Inferior parietal cortex (tissue), 1 donor: ENCODE data around the gene PCGF3.
"Not testable (repeated sequence)": the region's sequence is repeated elsewhere in the genome, so short reads cannot be mapped to it uniquely, and the experiment has no call there.

Experiments
- DNase-seq: peaks from one replicate; pipeline ENCODE4 v3.0.0-alpha.2; 2016; ENCODE audit errors: extremely low spot score

The PCGF3 gene

GRCh38 chr4:740656-741282 is 35.1 kb downstream of the PCGF3 start:
- DNase-seq: no peak

DNA sequence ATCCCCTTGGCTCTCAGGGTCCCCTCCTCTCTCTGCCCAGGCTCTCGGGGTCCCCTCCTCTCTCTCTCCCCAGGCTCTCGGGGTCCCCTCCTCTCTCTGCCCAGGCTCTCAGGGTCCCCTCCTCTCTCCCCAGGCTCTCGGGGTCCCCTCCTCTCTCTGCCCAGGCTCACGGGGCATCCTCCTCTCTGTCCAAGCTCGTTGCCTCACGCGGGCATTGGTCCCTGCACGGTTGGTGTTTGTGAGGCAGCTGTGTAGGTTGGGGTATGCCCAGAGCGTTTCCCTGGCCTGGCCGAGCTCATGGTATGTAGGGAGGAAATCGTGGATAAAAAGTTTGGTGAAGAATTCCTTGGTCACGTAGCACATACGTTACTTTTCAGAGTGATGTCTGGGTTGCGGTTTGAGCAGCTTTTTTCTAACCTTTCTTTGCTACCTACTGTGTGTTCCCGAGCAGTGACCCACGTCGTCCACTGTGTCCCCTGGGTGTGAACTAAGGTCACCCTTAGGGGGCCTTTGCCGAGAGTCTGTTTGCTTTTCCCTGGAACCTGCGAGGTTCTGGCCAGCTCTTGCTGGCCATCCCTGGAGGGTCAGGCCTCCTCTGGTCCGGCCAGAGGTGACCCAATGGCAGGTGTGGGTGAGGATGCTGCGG is 36.6 kb downstream of the PCGF3 start:
- no peak for DNase-seq

DNA sequence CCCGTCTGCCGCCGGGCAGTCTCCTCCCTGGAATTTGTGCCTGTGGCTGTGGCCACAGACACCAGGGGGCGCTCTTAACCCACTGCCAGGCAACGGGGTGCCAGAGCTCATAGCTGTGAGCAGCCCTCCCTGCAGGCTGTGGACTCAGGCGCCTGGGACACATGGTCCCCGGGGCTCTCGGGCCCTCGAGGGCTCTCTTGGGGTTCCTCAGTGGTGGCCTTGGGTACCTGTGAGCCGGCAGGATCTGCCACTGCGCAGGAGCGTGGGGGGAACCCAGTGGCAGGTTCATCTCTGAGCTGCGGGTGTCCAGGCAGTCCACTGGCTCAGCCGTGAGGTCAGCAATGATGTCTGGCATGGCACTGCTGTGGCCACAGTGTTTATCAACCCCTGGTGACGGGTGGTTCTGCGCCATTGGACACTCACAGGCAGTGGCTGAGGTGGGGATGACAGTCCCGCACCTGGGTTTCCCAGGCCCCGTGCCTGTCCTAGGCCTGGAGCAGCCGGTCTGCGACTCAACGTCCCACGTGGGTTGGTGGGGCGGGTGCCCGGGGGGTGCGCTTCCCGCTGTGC is 37.2 kb downstream of the PCGF3 start:
- no peak for DNase-seq

DNA sequence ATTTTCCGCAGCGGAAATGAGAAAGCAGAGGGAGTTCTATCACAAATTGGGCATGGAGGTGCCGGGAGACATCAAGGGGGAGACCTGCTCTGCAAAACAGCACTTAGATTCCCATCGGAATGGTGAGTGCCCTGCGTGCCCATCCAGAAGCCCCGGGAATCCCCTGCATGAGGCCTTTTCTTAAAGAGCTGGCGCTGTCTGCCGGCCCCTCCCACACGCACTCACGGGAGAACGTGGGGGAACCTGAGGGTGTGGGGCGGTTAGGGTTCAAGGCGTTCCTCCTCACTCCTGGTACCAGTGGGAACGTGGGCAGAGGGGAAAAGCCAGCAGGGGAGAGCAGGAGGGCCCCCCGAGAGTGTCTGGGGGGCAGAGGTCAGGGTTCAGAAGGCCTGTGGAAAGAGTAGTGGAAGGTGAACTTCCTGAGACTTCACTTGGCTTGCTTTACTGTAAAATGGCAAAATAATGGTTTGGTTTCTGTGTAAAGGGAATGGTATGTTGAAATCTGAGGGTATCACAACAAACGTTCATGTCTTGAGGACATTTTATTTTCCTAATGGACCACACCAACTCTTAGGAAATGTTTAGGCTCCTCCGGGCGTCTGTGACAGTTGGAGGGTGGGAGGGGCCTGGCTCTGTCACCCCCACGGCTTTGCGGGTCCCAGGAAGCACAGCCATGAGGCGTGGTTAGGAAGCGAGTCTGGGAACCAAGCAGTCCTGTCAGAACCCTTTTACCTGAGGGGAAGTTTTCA is 38.0 kb downstream of the PCGF3 start:
- no peak for DNase-seq

GRCh38 chr4:744212-744841 is 38.7 kb downstream of the PCGF3 start:
- no peak for DNase-seq

GRCh38 chr4:747546-748170 is 42.0 kb downstream of the PCGF3 start:
- DNase-seq: no peak

DNA sequence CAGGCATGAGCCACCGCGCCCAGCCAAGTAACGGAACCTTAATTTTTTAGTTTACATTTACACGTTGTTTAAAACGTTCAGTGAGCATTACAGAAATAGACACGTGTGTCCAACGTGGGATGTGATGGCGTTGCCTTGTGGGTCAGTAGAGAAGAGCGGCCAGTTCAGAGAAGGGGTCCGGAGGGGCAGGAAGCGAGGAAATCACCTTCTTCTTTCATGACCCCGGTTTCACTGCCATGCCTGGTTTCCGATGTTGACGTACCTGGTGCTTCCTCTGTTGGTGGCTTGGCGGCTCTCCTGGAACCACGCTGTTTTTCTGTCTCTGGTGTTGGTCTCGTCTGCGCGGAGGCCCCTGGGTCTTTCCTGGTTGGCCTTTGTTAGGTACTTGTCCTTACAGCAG is 42.8 kb downstream of the PCGF3 start:
- no peak for DNase-seq

- no peak for DNase-seq
Measured at GRCh38 chr4:749698-750666, 44.4 kb downstream of the PCGF3 start.

DNA sequence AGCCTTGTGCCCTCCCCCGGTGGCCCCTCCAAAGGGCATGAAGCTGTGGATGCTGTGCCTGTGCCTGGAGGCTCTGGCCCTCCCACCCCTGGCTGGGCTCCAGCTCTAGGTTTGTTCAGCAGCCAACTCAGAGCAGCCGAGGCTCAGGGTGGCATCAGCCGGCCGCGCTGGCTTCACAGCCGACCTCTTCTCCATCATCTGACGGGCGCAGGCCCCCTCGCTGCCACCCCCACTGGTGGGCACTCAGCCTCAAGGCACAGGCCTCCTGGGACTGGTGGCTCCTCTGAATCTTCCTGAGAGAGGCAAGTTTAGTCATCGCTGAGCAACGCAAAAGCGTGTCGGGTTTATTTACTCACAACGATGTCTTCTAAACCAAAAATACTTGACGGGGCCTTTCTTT is 46.0 kb downstream of the PCGF3 start:
- no peak for DNase-seq

- DNase-seq: no peak
Measured at GRCh38 chr4:752196-752861, 46.7 kb downstream of the PCGF3 start.

DNA sequence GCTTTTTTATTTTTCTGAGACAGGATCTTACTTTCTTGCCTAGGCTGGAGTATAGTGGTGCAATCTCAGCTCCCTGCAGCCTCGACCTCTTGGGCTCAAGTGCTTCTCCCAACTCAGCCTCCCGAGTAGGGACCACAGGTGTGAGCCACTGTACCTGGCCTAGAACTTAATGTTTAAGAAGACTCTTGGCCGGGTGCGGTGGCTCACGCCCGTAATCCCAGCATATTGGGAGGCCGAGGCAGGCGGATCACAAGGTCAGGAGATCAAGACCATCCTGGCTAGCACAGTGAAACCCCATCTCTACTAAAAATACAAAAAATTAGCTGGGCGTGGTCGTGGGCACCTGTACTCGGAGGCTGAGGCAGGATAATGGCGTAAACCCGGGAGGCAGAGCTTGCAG is 47.6 kb downstream of the PCGF3 start:
- DNase-seq: not testable (repeated sequence)

- DNase-seq: no peak
Measured at GRCh38 chr4:754221-755120, 48.8 kb downstream of the PCGF3 start.

DNA sequence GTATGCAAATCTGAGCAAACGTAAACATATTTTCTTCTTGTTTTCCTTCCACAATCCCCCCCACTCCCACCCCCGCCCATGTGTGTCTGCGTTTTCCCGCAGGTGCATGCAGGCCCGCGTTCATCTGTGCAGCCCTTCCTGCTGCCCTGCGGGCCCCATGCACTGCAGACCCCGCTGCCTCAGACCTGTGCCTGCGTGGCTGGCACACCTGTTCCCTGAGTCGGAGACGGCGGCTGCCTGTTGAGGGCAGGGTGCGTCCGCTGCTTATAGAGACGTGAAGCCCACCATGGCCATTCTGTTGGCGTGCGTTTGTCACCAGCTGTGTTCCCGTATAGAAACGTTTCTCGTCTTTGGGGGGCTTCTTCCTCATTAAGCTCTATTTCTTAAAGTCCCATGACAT is 51.5 kb downstream of the PCGF3 start:
- DNase-seq: no peak

DNA sequence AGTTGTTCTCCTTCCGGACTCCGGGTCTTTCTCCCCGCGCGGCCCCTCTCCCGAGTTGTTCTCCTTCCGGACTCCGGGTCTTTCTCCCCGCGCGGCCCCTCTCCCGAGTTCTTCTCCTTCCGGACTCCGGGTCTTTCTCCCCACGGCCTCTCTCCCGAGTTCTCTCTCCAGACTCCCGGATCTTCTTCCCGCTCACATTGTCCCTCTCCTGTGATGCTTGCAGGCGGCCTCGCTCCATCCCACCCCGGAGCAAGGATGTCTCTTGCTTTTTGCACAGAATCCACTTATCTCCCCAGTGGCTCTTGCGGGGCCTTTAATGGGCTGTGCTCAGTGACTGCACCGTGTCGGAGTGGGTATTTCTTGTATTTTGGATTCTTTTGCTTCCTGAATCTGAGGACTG is 54.2 kb downstream of the PCGF3 start:
- not testable (repeated sequence) for DNase-seq

- DNase-seq: no peak
Measured at GRCh38 chr4:760616-761015, 55.0 kb downstream of the PCGF3 start.

DNA sequence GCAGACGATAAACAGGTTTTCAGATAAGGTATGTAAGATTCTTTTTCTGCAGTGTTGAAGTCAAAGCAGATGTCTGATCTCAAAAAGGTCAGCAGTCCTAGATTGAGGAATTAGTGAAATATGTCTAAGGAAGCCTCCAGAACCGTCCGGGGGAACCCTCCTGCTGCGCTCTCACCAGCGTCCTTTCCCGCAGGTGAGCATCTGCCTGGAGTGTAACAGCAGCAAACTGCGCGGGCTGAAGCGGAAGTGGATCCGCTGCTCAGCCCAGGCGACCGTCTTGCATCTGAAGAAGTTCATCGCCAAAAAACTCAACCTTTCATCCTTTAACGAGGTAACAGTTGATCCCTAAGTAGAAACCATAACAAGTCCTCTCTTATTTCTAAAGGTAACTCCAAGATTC is 55.5 kb downstream of the PCGF3 start:
- DNase-seq: no peak

DNA sequence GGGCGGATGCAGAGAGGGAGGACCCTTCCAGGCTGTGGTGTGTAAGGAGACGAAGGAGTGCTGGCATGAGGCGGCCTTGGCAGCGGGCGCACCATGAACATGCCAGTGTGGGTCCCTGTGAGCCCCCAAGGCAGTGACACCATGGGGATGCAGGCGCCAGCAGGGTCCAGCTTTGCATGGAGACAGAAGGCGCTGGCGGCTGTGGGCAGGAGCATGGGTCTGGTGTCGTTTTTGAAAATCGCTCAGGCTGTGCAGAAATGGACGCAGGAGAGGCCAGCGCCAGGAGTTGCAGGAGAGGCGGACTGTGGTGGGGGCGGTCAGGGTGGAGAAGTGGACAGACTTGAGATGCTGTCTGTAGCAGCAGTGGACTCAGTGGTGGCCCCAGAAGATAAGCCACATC is 56.1 kb downstream of the PCGF3 start:
- DNase-seq: no peak

DNA sequence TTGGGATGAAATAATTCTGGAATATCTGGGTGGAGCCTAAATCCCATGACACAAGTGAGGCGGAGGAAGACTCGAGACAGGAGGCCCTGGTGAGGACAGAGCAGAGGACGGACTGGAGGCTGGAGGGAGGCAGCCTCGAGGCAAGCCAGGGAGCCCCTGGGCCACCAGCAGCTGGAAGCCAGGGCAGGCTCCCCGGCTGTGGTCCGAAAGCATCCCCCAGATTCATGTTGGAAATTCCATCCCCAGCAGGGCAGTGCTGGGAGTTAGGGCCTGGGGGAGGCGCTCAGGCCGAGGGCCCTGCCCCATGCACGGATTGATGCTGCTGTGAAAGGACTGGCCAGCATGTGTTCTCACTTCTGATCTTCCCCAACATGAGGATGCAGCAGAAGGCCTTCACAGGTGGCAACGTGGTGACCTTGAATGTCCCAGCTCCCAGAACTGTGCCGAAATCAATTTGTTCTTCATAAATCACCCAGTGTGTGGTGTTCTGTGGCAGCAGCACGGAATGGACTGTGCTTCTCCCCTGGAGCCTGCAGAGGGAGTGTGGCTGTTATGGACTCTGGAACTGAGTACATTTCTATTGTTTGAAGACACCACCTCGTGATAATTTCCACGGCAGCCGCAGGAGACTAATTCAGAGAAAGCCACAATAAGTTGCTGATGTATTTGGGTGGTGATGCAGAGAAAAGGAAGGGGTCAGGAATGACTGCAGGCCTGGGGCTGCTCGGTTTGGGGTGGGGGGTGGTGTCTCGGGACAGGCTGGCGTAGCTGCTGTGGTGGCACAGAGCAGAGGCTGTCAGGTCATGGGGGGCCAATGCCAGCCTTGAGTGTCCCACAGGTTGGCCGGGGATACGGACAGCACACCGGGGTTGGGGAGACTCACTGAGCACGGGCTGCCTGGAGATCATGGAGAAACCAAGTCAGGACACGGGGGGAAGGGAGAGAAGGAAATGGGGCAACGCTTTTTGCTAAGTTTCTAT is 56.9 kb downstream of the PCGF3 start:
- no peak for DNase-seq
